ENCODE data around the gene NAT10.

DNA sequence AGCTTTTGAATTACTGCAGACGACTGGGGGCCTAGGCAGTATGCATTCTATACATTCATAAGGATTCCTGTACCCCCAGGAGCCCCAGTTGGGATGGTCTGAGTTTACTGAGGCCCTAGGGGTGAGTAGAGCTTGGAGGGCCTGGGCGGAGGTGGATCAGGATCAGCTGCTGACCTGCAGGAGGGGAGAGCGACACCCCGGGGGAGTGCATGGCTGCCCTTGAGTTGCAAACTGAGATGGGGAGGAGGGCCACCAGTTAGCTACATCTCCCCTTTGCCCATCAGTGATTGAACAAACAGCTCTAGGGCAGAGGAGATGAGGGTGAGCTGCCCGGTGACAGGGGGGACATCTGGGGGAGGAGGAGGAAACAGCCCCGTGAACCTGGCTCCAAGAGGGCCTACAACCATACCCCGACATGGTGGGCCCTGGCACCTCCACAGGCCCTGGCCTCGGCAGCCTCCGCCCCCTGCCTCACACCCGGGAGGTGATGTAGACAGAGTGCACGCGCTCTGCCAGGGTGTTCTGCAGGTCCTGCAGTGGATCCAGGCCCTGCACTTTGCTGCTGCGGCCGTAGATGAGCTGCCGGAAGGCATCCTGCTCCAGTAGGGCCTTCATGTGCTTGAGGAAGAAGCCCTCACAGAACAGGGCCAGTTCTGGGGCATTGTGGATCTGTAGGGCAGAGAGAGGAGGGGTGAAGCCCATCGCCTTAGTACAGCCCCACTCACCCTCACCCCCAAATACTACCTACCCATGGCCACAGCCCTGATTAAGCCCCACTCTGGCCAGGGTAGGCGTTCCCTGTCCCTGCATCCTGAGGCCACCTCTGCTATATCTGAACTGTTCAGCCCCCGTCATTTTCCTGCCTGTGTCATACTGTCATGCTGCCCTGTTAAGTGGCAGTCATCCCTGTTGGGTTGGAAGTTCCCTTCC, 46.8 kb downstream of the NAT10 start:
- TF ChIP-seq, protein P1, sequence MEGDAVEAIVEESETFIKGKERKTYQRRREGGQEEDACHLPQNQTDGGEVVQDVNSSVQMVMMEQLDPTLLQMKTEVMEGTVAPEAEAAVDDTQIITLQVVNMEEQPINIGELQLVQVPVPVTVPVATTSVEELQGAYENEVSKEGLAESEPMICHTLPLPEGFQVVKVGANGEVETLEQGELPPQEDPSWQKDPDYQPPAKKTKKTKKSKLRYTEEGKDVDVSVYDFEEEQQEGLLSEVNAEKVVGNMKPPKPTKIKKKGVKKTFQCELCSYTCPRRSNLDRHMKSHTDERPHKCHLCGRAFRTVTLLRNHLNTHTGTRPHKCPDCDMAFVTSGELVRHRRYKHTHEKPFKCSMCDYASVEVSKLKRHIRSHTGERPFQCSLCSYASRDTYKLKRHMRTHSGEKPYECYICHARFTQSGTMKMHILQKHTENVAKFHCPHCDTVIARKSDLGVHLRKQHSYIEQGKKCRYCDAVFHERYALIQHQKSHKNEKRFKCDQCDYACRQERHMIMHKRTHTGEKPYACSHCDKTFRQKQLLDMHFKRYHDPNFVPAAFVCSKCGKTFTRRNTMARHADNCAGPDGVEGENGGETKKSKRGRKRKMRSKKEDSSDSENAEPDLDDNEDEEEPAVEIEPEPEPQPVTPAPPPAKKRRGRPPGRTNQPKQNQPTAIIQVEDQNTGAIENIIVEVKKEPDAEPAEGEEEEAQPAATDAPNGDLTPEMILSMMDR (IDR thresholded peaks at IDR 0.05; ENCODE audit: insufficient read depth, low read length): no peak
- TF ChIP-seq, protein P2, sequence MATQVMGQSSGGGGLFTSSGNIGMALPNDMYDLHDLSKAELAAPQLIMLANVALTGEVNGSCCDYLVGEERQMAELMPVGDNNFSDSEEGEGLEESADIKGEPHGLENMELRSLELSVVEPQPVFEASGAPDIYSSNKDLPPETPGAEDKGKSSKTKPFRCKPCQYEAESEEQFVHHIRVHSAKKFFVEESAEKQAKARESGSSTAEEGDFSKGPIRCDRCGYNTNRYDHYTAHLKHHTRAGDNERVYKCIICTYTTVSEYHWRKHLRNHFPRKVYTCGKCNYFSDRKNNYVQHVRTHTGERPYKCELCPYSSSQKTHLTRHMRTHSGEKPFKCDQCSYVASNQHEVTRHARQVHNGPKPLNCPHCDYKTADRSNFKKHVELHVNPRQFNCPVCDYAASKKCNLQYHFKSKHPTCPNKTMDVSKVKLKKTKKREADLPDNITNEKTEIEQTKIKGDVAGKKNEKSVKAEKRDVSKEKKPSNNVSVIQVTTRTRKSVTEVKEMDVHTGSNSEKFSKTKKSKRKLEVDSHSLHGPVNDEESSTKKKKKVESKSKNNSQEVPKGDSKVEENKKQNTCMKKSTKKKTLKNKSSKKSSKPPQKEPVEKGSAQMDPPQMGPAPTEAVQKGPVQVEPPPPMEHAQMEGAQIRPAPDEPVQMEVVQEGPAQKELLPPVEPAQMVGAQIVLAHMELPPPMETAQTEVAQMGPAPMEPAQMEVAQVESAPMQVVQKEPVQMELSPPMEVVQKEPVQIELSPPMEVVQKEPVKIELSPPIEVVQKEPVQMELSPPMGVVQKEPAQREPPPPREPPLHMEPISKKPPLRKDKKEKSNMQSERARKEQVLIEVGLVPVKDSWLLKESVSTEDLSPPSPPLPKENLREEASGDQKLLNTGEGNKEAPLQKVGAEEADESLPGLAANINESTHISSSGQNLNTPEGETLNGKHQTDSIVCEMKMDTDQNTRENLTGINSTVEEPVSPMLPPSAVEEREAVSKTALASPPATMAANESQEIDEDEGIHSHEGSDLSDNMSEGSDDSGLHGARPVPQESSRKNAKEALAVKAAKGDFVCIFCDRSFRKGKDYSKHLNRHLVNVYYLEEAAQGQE (IDR thresholded peaks at IDR 0.05; ENCODE audit: insufficient replicate concordance, low read depth): no peak
- TF ChIP-seq POLR2AphosphoS5 (IDR thresholded peaks at IDR 0.05; ENCODE audit: low read depth) (no peak), GABPA (IDR thresholded peaks at IDR 0.05; ENCODE audit: low read depth) (no peak), SPI1 (IDR thresholded peaks at IDR 0.05; ENCODE audit: borderline replicate concordance, low read depth) (no peak)

Measured in HL-60 (cell line).